ENCODE results near the gene GLUD2.

- TF ChIP-seq SIN3A (conservative IDR thresholded peaks at IDR 0.05 in 1 of 2, IDR thresholded peaks at IDR 0.05 in 1 of 2; ENCODE audit: low read depth in 1 of 2, low read length in 2 of 2), result no peak
- no peak for TF ChIP-seq POLR2A (IDR thresholded peaks at IDR 0.05; ENCODE audit: control extremely low read depth in 1 of 2, low read depth in 2 of 2, low read length in 2 of 2)
- TF ChIP-seq CBX8 (IDR thresholded peaks at IDR 0.05; ENCODE audit: borderline replicate concordance, low read depth, low read length), result no peak
- TF ChIP-seq RBBP5 (IDR thresholded peaks at IDR 0.05; ENCODE audit: borderline replicate concordance, low read depth, low read length), result no peak
These were observed 19.0 kb upstream of the GLUD2 start for GRCh38 chrX:121028419-121028818.

All from H1 (cell line).